Fibroblast of lung (primary cell): ENCODE results near the gene MFAP4. TPM values are rescaled to one million over a fixed set of nuclear protein-coding genes. Genes with fewer than 3 reads are reported as not detected.

Experiments used
- DNase-seq, 2 donors: peaks; one replicate each; pipeline versions ENCODE4 v3.0.0 to v3.0.0-alpha.2; 2010; ENCODE audit warnings: low read depth in 2 of 2
- H2AFZ ChIP-seq: 2 replicates; pipeline ENCODE4 v1.5.1; 2012; ENCODE audit warnings: low read length, control low read depth, inconsistent platforms
- H3K27ac ChIP-seq: 2 replicates; pipeline ENCODE4 v1.5.1; 2011; ENCODE audit warnings: low read length, control low read depth; ENCODE audit not compliant: insufficient read depth
- H3K27me3 ChIP-seq: 2 replicates; pipeline ENCODE4 v1.5.1; 2011; ENCODE audit warnings: mild to moderate bottlenecking, low read length; ENCODE audit not compliant: control insufficient read depth, insufficient read depth
- H3K36me3 ChIP-seq: 2 replicates; pipeline ENCODE4 v1.5.1; 2011; ENCODE audit warnings: low read length; ENCODE audit not compliant: control insufficient read depth, insufficient read depth
- H3K4me1 ChIP-seq: 2 replicates; pipeline ENCODE4 v1.5.1; 2011; ENCODE audit warnings: low read length; ENCODE audit not compliant: control insufficient read depth, insufficient read depth; ENCODE audit errors: extremely low read depth
- H3K4me2 ChIP-seq: 2 replicates; pipeline ENCODE4 v1.5.1; 2011; ENCODE audit warnings: low read length, control low read depth; ENCODE audit not compliant: insufficient read depth; ENCODE audit errors: extremely low read depth
- H3K4me3 ChIP-seq, 4 experiments: fragments of 200-600 bp in 1 of 4; sonication (generic) in 1 of 4; replicated peaks in 1 of 4; 2 replicates each; pipeline ENCODE4 v1.5.1; 2011 to 2016; ENCODE audit warnings: low read length in 4 of 4, low read depth in 3 of 4, mild to moderate bottlenecking in 3 of 4, control low read depth in 2 of 4, inconsistent platforms in 1 of 4, mixed read lengths in 1 of 4; ENCODE audit not compliant: insufficient read depth in 1 of 4; ENCODE audit errors: control extremely low read depth in 1 of 4
- H3K79me2 ChIP-seq: 2 replicates; pipeline ENCODE4 v1.5.1; 2012; ENCODE audit warnings: mild to moderate bottlenecking, low read length, inconsistent platforms; ENCODE audit not compliant: control insufficient read depth, insufficient read depth
- H3K9ac ChIP-seq: 2 replicates; pipeline ENCODE4 v1.5.1; 2011; ENCODE audit warnings: mild to moderate bottlenecking, low read length, control low read depth; ENCODE audit not compliant: insufficient read depth
- H3K9me3 ChIP-seq: 2 replicates; pipeline ENCODE4 v1.5.1; 2012; ENCODE audit warnings: low read depth, low read length; ENCODE audit not compliant: control insufficient read depth, insufficient read depth
- H4K20me1 ChIP-seq: 2 replicates; pipeline ENCODE4 v1.5.1; 2011; ENCODE audit warnings: low read length; ENCODE audit not compliant: control insufficient read depth, insufficient read depth; ENCODE audit errors: extremely low read depth
- CTCF ChIP-seq, 2 donors: IDR thresholded peaks in 1 of 2; conservative IDR thresholded peaks in 1 of 2; 1 replicate in 1 of 2; 2 replicates in 1 of 2; pipeline ENCODE4 v1.5.1; 2011 to 2012; ENCODE audit warnings: low read length in 2 of 2, control low read depth in 1 of 2, inconsistent platforms in 1 of 2, low read depth in 1 of 2, mild to moderate bottlenecking in 1 of 2
- EZH2 ChIP-seq: IDR thresholded peaks from 2 replicates; pipeline ENCODE4 v1.5.1; 2012; ENCODE audit warnings: low read length, control low read depth, mild to moderate bottlenecking; ENCODE audit errors: missing control alignments
- polyA plus RNA-seq, 2 donors: library from polyadenylated mRNA; depleted of rRNA in 1 of 2; stranded (reverse) in 1 of 2; unstranded in 1 of 2; fragments of >200 nt; gene quantifications; 2 replicates each; pipeline ENCODE4 v1.2.1, GENCODE V29; 2011 to 2012; ENCODE audit warnings: missing spikeins in 1 of 2
- total RNA-seq: library from RNA; depleted of rRNA; stranded (reverse); fragments of >200 nt; gene quantifications from 2 replicates; pipeline ENCODE4 v1.2.1, GENCODE V29; 2014

Gene MFAP4
- total and polyA plus RNA-seq, 2 donors (not counting 1 experiment from before 2014, with no cell fraction given) = 53.3 to 81.3 TPM

DNA sequence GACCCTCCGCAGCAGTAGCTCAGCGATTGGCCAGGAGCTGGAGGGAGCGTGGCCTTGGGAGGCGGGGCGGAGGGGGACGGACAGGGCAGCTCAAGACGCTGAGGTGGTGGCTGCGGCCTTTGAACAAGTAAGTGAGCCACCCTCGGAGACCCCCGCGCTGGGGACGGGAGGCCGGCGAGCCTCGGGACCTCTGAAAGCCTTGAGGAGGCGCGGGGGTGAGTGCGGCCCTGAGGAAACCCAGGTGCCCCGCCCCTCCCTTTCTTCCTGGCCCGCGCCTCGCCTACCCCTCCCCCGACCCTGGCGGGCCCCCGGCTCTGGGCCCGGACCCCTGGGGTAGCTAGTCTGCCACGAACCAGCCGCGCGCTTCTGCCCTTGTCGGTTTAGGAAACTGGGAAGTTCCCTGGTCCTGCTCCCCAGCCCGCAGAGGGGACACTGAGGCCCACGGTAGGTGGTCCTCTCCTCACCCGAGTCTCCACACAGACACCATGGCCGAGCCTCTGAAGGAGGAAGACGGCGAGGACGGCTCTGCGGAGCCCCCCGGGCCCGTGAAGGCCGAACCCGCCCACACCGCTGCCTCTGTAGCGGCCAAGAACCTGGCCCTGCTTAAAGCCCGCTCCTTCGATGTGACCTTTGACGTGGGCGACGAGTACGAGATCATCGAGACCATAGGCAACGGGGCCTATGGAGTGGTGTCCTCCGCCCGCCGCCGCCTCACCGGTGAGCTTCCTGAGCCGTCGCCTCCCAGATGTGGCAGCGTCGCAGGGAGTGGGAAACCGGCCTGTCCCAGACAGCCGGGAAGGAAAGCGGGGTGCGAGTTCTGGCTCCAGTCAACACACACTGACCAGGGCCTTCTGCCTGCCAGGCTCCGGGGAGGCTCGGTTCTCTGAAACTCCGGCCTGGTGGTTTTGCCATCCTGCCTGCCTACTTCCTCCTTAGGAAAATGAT, 8.3 kb downstream of the MFAP4 start, which contains the start of gene MAPK7:
Gene MAPK7, plus strand, starts transcription at position 83 of the 945 bp plus-strand sequence. Its CDS starts 403 bp downstream, at position 486.
- peak within 1 kb of the TSS; percentile 99 for H3K27ac ChIP-seq
- H3K9me3 ChIP-seq = no peaks in the 10 kb centered on the region
- no peak for DNase-seq
- peak within 1 kb of the TSS; percentile 73 to 86 (median 80) for H3K4me3 ChIP-seq
- H2AFZ ChIP-seq = peak within 1 kb of the TSS; percentile 92
- H3K9ac ChIP-seq = peak within 1 kb of the TSS; percentile 93
- H4K20me1 ChIP-seq = no peaks in the 10 kb centered on the region
- H3K4me1 ChIP-seq = peaks cover 17% of the 10 kb centered on the region
- H3K27me3 ChIP-seq = no peaks in the 10 kb centered on the region
- H3K79me2 ChIP-seq = peaks cover 20% of the 10 kb centered on the region
- no peak for TF ChIP-seq EZH2
- TF ChIP-seq CTCF (conservative IDR thresholded peaks at IDR 0.05 in 1 of 2, IDR thresholded peaks at IDR 0.05 in 1 of 2; ENCODE audit: low read depth in 1 of 2, low read length in 2 of 2) = no peak
- peaks cover 30% of the 10 kb centered on the region for H3K36me3 ChIP-seq
- peak within 1 kb of the TSS; percentile 95 for H3K4me2 ChIP-seq

GRCh38 chr17:19377602-19378415, 9.2 kb downstream of the MFAP4 start:
- Histone ChIP-seq H3K4me1 (peaks cover 15% of the 10 kb centered on the region), H2AFZ (peak overlapping the region; percentile 92), H3K9me3 (no peaks in the 10 kb centered on the region), H3K4me2 (peak overlapping the region; percentile 90), H3K9ac (peak overlapping the region; percentile 93), H3K36me3 (peaks cover 24% of the 10 kb centered on the region), H3K79me2 (peaks cover 20% of the 10 kb centered on the region), H3K27me3 (no peaks in the 10 kb centered on the region), H3K27ac (peak overlapping the region; percentile 99), H4K20me1 (no peaks in the 10 kb centered on the region), H3K4me3 (peak overlapping the region; percentile 73 to 86 (median 80))
- TF ChIP-seq EZH2 (no peak), CTCF (conservative IDR thresholded peaks at IDR 0.05 in 1 of 2, IDR thresholded peaks at IDR 0.05 in 1 of 2; ENCODE audit: low read depth in 1 of 2, low read length in 2 of 2) (no peak)
- peak; percentile 99 for DNase-seq

DNA sequence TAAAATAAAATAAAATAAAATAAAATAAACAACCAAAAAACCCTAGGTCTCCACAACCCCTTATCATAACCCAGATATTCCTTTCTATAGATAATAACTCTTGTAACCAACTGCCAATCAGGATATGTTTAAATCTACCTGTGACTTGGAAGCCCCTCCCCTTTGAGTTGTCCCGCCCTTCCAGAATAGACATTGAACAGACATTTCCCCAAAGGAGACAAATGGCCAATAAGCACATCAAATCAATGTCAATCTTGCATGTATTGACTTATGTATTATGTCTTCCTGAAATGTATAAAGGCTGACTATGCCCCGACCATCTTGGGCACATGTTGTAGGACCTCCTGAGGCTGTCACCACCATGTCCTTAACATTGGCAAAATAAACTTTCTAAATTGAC, 10.2 kb downstream of the MFAP4 start:
- peak overlapping the region; percentile 99 for H3K27ac ChIP-seq
- H3K36me3 ChIP-seq = peaks cover 17% of the 10 kb centered on the region

More for the DNA sequence above, 10.2 kb downstream of the MFAP4 start:
- peak overlapping the region; percentile 93 for H3K9ac ChIP-seq
- peaks cover 20% of the 10 kb centered on the region for H3K79me2 ChIP-seq
- H3K4me1 ChIP-seq = peaks cover 13% of the 10 kb centered on the region
- no peak for DNase-seq
- peak overlapping the region; percentile 90 for H3K4me2 ChIP-seq
- peak overlapping the region; percentile 29 for H2AFZ ChIP-seq
- H3K4me3 ChIP-seq = peak overlapping the region; percentile 70 to 77 (median 75)
- H4K20me1 ChIP-seq = no peaks in the 10 kb centered on the region
- no peaks in the 10 kb centered on the region for H3K9me3 ChIP-seq
- TF ChIP-seq CTCF (conservative IDR thresholded peaks at IDR 0.05 in 1 of 2, IDR thresholded peaks at IDR 0.05 in 1 of 2; ENCODE audit: low read depth in 1 of 2, low read length in 2 of 2) (no peak), EZH2 (no peak)
- no peaks in the 10 kb centered on the region for H3K27me3 ChIP-seq
